ENCODE data around the gene CD82. TPM values are rescaled to one million over a fixed set of nuclear protein-coding genes. Genes with fewer than 3 reads are reported as not detected.

The CD82 gene
- total RNA-seq, 1 experiment from 2014 or later: 32.6 TPM

GRCh38 chr11:44634401-44635281 lies 69.2 kb downstream of the CD82 start:
- BruUV-seq (replicated peaks): no TSS peak
- peak; percentile 74 for DNase-seq
- no peak overlapping the region for H3K4me3 Mint-ChIP-seq (ENCODE audit: low read depth, unreplicated experiment)
- no peaks in the 10 kb centered on the region for H3K9me3 Mint-ChIP-seq (ENCODE audit: low read depth, unreplicated experiment)
- CTCF ChIA-PET: interaction anchor here (0.6 to 0.8 kb wide), 2 partner anchors 78 to 1679 kb away, joined by 3 read pairs; no protein-coding TSS in a partner anchor
- H3K4me1 Mint-ChIP-seq (ENCODE audit: low read depth, unreplicated experiment): no peaks in the 10 kb centered on the region
- intact Hi-C loops (cut with micrococcal nuclease; ENCODE audit: unreplicated experiment): no loop called here
- H3K36me3 Mint-ChIP-seq (ENCODE audit: insufficient read depth, unreplicated experiment): no peaks in the 10 kb centered on the region
- TF ChIP-seq CTCF (IDR thresholded peaks at IDR 0.05; ENCODE audit: unreplicated experiment): no peak
- no peak overlapping the region for H3K27ac Mint-ChIP-seq (ENCODE audit: unreplicated experiment)
- peaks cover 55% of the 10 kb centered on the region for H3K27me3 Mint-ChIP-seq (ENCODE audit: unreplicated experiment)

- Mint-ChIP-seq H3K4me3 (ENCODE audit: low read depth, unreplicated experiment) (no peak overlapping the region), H3K4me1 (ENCODE audit: low read depth, unreplicated experiment) (no peaks in the 10 kb centered on the region), H3K36me3 (ENCODE audit: insufficient read depth, unreplicated experiment) (no peaks in the 10 kb centered on the region), H3K27me3 (ENCODE audit: unreplicated experiment) (peaks cover 66% of the 10 kb centered on the region), H3K9me3 (ENCODE audit: low read depth, unreplicated experiment) (no peaks in the 10 kb centered on the region), H3K27ac (ENCODE audit: unreplicated experiment) (no peak overlapping the region)
- CTCF ChIA-PET: no interaction called here
- no peak for DNase-seq
- intact Hi-C loops (cut with micrococcal nuclease; ENCODE audit: unreplicated experiment): no loop called here
- no TSS peak for BruUV-seq (replicated peaks)
- TF ChIP-seq CTCF (IDR thresholded peaks at IDR 0.05; ENCODE audit: unreplicated experiment): no peak
Measured at GRCh38 chr11:44637487-44637886, 72.0 kb downstream of the CD82 start.

- Mint-ChIP-seq H3K27ac (ENCODE audit: unreplicated experiment) (no peak overlapping the region), H3K36me3 (ENCODE audit: insufficient read depth, unreplicated experiment) (no peaks in the 10 kb centered on the region), H3K9me3 (ENCODE audit: low read depth, unreplicated experiment) (no peaks in the 10 kb centered on the region), H3K27me3 (ENCODE audit: unreplicated experiment) (peaks cover 68% of the 10 kb centered on the region), H3K4me1 (ENCODE audit: low read depth, unreplicated experiment) (no peaks in the 10 kb centered on the region), H3K4me3 (ENCODE audit: low read depth, unreplicated experiment) (no peak overlapping the region)
- TF ChIP-seq CTCF (IDR thresholded peaks at IDR 0.05; ENCODE audit: unreplicated experiment): no peak
- intact Hi-C loops (cut with micrococcal nuclease; ENCODE audit: unreplicated experiment): no loop called here
- DNase-seq: no peak
- BruUV-seq (replicated peaks): no TSS peak
- CTCF ChIA-PET: no interaction called here
Measured at GRCh38 chr11:44638032-44638431, 72.6 kb downstream of the CD82 start.

DNA sequence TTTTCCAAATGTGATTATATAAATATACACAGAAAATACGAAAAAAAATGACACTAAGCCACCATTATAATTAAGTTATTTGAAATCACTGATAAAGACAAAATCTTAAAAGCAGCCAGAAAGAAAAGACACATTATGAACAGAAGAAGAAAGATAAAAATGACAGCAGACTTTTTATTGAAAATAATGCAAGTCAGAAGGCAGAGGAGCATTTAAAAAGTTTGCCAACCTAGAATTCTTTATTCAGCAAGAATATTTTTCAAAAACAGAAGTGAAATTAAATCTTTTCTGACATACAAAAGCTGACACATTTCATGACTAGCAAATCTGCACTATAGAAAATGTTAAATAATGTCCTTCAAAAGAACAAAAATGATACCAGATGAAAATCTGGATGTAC lies 77.8 kb downstream of the CD82 start:
- intact Hi-C loops (cut with micrococcal nuclease; ENCODE audit: unreplicated experiment): no loop called here
- CTCF ChIA-PET: no interaction called here
- no peaks in the 10 kb centered on the region for H3K36me3 Mint-ChIP-seq (ENCODE audit: insufficient read depth, unreplicated experiment)
- no peak overlapping the region for H3K4me3 Mint-ChIP-seq (ENCODE audit: low read depth, unreplicated experiment)
- H3K9me3 Mint-ChIP-seq (ENCODE audit: low read depth, unreplicated experiment): no peaks in the 10 kb centered on the region
- H3K4me1 Mint-ChIP-seq (ENCODE audit: low read depth, unreplicated experiment): no peaks in the 10 kb centered on the region
- no peak for TF ChIP-seq CTCF (IDR thresholded peaks at IDR 0.05; ENCODE audit: unreplicated experiment)
- H3K27ac Mint-ChIP-seq (ENCODE audit: unreplicated experiment): no peak overlapping the region
- BruUV-seq (replicated peaks): no TSS peak
- no peak for DNase-seq
- H3K27me3 Mint-ChIP-seq (ENCODE audit: unreplicated experiment): peaks cover 80% of the 10 kb centered on the region
